ENCODE results near the gene OBSCN. TPM values are rescaled to one million over a fixed set of nuclear protein-coding genes. Genes with fewer than 3 reads are reported as not detected.

The OBSCN gene
- total RNA-seq, 1 experiment from 2014 or later = 29.1 TPM

GRCh38 chr1:228354390-228355320 is 146.8 kb downstream of the OBSCN start:
- POLR2A ChIA-PET (ENCODE audit: unreplicated experiment) = no interaction called here
- no peak for DNase-seq
- no peak overlapping the region for H2AFZ ChIP-seq (ENCODE audit: low read length)
- H4K20me1 ChIP-seq (ENCODE audit: low read length) = no peaks in the 10 kb centered on the region
- H3K4me2 ChIP-seq (ENCODE audit: low read length) = no peak overlapping the region
- TF ChIP-seq EZH2 (IDR thresholded peaks at IDR 0.05; ENCODE audit: low read length, unreplicated experiment) (no peak), EZH2phosphoT487 (IDR thresholded peaks at IDR 0.05; ENCODE audit: borderline replicate concordance, low read length) (no peak)
- TF ChIP-seq, protein P1, sequence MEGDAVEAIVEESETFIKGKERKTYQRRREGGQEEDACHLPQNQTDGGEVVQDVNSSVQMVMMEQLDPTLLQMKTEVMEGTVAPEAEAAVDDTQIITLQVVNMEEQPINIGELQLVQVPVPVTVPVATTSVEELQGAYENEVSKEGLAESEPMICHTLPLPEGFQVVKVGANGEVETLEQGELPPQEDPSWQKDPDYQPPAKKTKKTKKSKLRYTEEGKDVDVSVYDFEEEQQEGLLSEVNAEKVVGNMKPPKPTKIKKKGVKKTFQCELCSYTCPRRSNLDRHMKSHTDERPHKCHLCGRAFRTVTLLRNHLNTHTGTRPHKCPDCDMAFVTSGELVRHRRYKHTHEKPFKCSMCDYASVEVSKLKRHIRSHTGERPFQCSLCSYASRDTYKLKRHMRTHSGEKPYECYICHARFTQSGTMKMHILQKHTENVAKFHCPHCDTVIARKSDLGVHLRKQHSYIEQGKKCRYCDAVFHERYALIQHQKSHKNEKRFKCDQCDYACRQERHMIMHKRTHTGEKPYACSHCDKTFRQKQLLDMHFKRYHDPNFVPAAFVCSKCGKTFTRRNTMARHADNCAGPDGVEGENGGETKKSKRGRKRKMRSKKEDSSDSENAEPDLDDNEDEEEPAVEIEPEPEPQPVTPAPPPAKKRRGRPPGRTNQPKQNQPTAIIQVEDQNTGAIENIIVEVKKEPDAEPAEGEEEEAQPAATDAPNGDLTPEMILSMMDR (conservative IDR thresholded peaks at IDR 0.05; ENCODE audit: low read depth, low read length) = no peak
- H3K36me3 ChIP-seq (ENCODE audit: low read depth, low read length) = no peaks in the 10 kb centered on the region
- CTCF ChIA-PET = no interaction called here
- intact Hi-C loops (cut with micrococcal nuclease) = no loop called here
- H3K4me1 ChIP-seq (ENCODE audit: insufficient read depth, low read length) = no peaks in the 10 kb centered on the region; the same call in 1 of the 2 replicates
- H3K27me3 ChIP-seq (ENCODE audit: low read length) = no peaks in the 10 kb centered on the region
- H3K4me3 ChIP-seq (ENCODE audit: low read length) = no peak overlapping the region
- H3K9me3 ChIP-seq (ENCODE audit: low read length) = no peaks in the 10 kb centered on the region
- no peaks in the 10 kb centered on the region for H3K9me2 ChIP-seq (replicated peaks; ENCODE audit: low read length)
- H3K27ac ChIP-seq (ENCODE audit: low read length) = no peak overlapping the region
- H3F3A ChIP-seq (ENCODE audit: low read length, unreplicated experiment) = no peaks in the 10 kb centered on the region
- no peaks in the 10 kb centered on the region for H3K79me2 ChIP-seq (ENCODE audit: low read length)
- no peak for ATAC-seq
- H3K9ac ChIP-seq (ENCODE audit: low read length) = no peak overlapping the region
- no TSS peak for BruUV-seq (replicated peaks)

DNA sequence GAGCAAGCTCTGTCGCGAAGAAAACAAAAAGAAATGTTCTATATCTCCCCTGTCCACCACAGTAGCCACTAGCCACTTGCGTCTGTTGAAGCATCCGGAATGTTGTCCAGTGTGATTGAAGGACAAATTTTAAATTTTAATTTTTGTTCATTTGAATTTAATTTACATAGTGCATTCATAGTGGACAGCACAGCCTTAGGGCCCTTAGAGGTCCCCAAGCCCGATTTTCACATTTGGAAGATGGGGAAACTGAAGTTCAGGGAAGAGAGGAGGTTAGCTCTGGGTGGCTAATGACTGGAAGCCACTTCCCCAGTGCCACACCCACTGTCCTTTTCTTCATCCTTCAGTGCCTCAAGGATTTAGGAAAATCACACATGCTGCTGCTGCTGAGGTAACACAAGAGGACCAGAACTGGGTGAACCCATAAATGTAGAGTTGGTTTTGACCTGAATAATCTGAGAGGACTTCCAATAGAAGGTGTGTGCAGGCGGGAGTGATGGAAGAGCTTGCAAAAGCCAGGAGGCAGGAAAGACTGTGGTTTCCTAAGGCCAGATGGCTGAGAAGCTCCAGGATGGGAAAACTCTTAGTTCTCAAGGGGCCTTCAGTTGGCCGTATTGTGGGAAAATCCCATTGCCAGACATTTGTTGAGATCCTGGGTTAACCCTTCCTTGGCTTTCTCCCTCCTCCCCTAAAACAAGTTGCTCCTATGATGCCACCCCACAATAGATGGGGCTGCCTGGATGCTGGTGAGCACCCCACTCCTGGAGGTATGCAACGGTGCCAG is 149.2 kb downstream of the OBSCN start:
- BruUV-seq (replicated peaks) = no TSS peak
- POLR2A ChIA-PET (ENCODE audit: unreplicated experiment) = no interaction called here
- DNase-seq (no peak), ATAC-seq (no peak)
- Histone ChIP-seq H3K4me3 (ENCODE audit: low read length) (no peak overlapping the region), H3K27me3 (ENCODE audit: low read length) (no peaks in the 10 kb centered on the region), H3K27ac (ENCODE audit: low read length) (no peak overlapping the region), H3K9me3 (ENCODE audit: low read length) (no peaks in the 10 kb centered on the region), H3K9me2 (replicated peaks; ENCODE audit: low read length) (no peaks in the 10 kb centered on the region), H3K79me2 (ENCODE audit: low read length) (no peaks in the 10 kb centered on the region), H3F3A (ENCODE audit: low read length, unreplicated experiment) (no peaks in the 10 kb centered on the region), H4K20me1 (ENCODE audit: low read length) (no peaks in the 10 kb centered on the region), H3K36me3 (ENCODE audit: low read depth, low read length) (no peaks in the 10 kb centered on the region), H2AFZ (ENCODE audit: low read length) (no peak overlapping the region), H3K4me2 (ENCODE audit: low read length) (no peak overlapping the region), H3K4me1 (ENCODE audit: insufficient read depth, low read length) (no peaks in the 10 kb centered on the region; the same call in 1 of the 2 replicates), H3K9ac (ENCODE audit: low read length) (no peak overlapping the region)
- intact Hi-C loops (cut with micrococcal nuclease) = no loop called here
- CTCF ChIA-PET = no interaction called here
- TF ChIP-seq EZH2phosphoT487 (IDR thresholded peaks at IDR 0.05; ENCODE audit: borderline replicate concordance, low read length) = no peak
- no peak for TF ChIP-seq EZH2 (IDR thresholded peaks at IDR 0.05; ENCODE audit: low read length, unreplicated experiment)
- TF ChIP-seq, protein P1 (conservative IDR thresholded peaks at IDR 0.05; ENCODE audit: low read depth, low read length) = no peak

Data from PC-3 (cell line).